ENCODE measurements around the gene RP9. TPM values are rescaled to one million over a fixed set of nuclear protein-coding genes. Genes with fewer than 3 reads are reported as not detected.
A peak's percentile ranks its signal among the peaks of the same experiment; 100 is the strongest.

The RP9 gene
- polyA plus RNA-seq, 2 of the 4 experiments (the other 2 are of a cell fraction) = 25.7 to 51.5 TPM

DNA sequence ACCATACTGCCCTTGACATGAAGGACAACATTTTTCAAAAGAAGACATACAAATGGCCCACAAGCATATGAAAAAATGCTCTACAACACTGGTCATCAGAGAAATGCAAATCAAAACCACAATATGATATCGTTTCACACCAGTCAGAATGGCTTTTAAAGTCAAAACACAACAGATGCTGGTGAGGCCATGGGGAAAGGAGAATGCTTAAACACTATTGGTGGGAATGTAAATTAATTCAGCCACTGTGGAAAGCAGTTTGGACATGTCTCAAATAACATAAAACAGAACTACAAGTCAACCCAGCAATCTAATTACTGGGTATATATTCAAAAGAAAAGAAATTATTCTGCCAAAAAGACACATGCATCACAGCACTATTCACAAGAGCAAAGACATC lies 42.4 kb downstream of the RP9 start:
- Histone ChIP-seq H3K4me1 (no peaks in the 10 kb centered on the region), H3K9me3 (peaks cover 34% of the 10 kb centered on the region), H3K4me3 (no peak overlapping the region), H3K4me2 (no peak overlapping the region), H3K27ac (no peak overlapping the region)
- FAIRE-seq (no peak), DNase-seq (ENCODE audit: low read depth in 1 of 2, low spot score in 1 of 2) (no peak), ATAC-seq (no peak)
- no peak for TF ChIP-seq MYC (IDR thresholded peaks at IDR 0.05; ENCODE audit: borderline replicate concordance, low read length)
- TF ChIP-seq RNF2 (IDR thresholded peaks at IDR 0.05; ENCODE audit: borderline replicate concordance, low read depth) = no peak
- TF ChIP-seq BHLHE40 (IDR thresholded peaks at IDR 0.05; ENCODE audit: low read depth, low read length) = no peak
- TF ChIP-seq CEBPB (IDR thresholded peaks at IDR 0.05) = no peak
- TF ChIP-seq, protein P1, sequence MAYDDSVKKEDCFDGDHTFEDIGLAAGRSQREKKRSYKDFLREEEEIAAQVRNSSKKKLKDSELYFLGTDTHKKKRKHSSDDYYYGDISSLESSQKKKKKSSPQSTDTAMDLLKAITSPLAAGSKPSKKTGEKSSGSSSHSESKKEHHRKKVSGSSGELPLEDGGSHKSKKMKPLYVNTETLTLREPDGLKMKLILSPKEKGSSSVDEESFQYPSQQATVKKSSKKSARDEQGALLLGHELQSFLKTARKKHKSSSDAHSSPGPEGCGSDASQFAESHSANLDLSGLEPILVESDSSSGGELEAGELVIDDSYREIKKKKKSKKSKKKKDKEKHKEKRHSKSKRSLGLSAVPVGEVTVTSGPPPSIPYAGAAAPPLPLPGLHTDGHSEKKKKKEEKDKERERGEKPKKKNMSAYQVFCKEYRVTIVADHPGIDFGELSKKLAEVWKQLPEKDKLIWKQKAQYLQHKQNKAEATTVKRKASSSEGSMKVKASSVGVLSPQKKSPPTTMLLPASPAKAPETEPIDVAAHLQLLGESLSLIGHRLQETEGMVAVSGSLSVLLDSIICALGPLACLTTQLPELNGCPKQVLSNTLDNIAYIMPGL (CRISPR knock-in tag; IDR thresholded peaks at IDR 0.05; ENCODE audit: borderline replicate concordance) = no peak
- no peak for TF ChIP-seq PHF8 (IDR thresholded peaks at IDR 0.05; ENCODE audit: borderline replicate concordance, low read depth)
- TF ChIP-seq, protein P2, sequence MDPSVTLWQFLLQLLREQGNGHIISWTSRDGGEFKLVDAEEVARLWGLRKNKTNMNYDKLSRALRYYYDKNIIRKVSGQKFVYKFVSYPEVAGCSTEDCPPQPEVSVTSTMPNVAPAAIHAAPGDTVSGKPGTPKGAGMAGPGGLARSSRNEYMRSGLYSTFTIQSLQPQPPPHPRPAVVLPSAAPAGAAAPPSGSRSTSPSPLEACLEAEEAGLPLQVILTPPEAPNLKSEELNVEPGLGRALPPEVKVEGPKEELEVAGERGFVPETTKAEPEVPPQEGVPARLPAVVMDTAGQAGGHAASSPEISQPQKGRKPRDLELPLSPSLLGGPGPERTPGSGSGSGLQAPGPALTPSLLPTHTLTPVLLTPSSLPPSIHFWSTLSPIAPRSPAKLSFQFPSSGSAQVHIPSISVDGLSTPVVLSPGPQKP (IDR thresholded peaks at IDR 0.05; ENCODE audit: low read depth, low read length) = no peak
- TF ChIP-seq FOSL2 (IDR thresholded peaks at IDR 0.05) = no peak
- no peak for TF ChIP-seq FOSL2 (CRISPR knock-in tag; IDR thresholded peaks at IDR 0.05)
- no peak for TF ChIP-seq FOXS1 (CRISPR knock-in tag; IDR thresholded peaks at IDR 0.05)
- ChIA-PET CTCF (interaction anchor here (2.1 kb wide), 1 partner anchor 41 kb away, joined by 7 read pairs; the partner anchor contains the start of gene RP9), POLR2A (no interaction called here)
- 56% methylated on average over 1 of the region's 1 CpG for WGBS (ENCODE audit: missing lambda C conversion rate)

DNA sequence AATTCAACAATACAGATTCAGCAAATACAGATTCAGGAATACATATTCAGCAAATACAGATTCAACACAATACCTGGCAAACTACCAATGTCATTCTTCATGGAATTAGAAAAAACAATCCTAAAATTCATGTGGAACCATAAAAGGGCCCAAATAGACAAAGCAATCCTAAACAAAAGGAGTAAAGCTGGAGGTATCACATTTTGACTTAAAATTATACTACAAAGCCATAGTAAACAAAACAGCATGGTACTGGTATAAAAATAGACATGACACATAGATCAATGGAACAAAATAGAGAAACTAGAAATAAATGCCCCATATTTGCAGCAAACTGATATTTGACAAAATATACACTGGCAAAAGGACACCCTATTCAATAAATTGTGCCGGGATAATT lies 43.2 kb downstream of the RP9 start:
- peak; percentile 64; the same call in 1 of the 2 replicates for TF ChIP-seq HDAC2 (IDR thresholded peaks at IDR 0.05)
- peak; percentile 87; the same call in 1 of the 2 replicates for TF ChIP-seq KDM1A (IDR thresholded peaks at IDR 0.05; ENCODE audit: low read depth)
- no peak for TF ChIP-seq CBX8 (IDR thresholded peaks at IDR 0.05)
- ATAC-seq = no peak
- CTCF ChIA-PET = no interaction called here
- Histone ChIP-seq H3K4me1 (peaks cover 4% of the 10 kb centered on the region; the same call in 2 of the 3 replicates), H3K4me2 (no peak overlapping the region), H3K9me3 (peaks cover 32% of the 10 kb centered on the region), H3K27ac (no peak overlapping the region), H3K4me3 (no peak overlapping the region)
- no peak for FAIRE-seq
- WGBS (ENCODE audit: missing lambda C conversion rate) = 94% methylated on average over 1 of the region's 1 CpG
- POLR2A ChIA-PET = no interaction called here
- no peak for DNase-seq (ENCODE audit: low read depth in 1 of 2, low spot score in 1 of 2)

DNA sequence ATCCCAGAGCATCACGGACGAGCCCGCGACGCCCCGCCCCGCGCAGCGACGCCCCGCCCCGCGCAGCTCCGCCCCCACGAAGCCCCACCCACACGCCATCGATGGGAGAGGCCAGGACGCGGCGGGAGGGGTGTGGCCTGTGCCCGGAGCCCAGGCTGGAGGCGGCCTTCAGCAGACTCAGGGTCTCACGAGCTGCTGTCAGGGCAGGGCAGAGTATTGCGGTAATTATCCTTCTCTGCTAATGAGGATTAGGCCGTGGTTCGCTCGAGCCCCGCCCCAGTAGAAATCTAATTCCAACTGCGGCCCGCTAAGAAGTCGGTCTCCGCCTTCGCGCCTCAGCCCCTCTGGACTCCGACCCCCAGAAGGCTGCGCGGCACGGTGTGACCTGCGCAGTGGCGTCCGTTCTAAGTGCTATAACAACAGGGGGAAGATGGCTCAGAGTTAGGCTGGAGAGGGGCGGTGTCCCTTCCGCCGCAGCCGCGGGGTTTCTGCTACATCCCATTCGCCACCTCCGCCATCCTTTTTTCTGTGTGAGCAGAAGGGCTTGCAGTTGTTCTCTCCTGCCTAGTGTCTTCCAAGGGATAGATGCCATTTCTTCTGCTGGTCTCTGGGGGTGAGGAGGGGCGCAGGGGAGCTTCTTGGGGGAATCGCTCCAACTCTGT lies 46.3 kb downstream of the RP9 start:
- TF ChIP-seq POLR2A (IDR thresholded peaks at IDR 0.05; ENCODE audit: low read length) = peak; percentile 88
- TF ChIP-seq FOSB (CRISPR knock-in tag; IDR thresholded peaks at IDR 0.05) = no peak
- peak; percentile 31; the same call in 1 of the 2 replicates for TF ChIP-seq PHF8 (IDR thresholded peaks at IDR 0.05; ENCODE audit: borderline replicate concordance, low read depth)
- TF ChIP-seq, protein P2 (IDR thresholded peaks at IDR 0.05; ENCODE audit: low read depth, low read length) = no peak
- TF ChIP-seq, protein P3, sequence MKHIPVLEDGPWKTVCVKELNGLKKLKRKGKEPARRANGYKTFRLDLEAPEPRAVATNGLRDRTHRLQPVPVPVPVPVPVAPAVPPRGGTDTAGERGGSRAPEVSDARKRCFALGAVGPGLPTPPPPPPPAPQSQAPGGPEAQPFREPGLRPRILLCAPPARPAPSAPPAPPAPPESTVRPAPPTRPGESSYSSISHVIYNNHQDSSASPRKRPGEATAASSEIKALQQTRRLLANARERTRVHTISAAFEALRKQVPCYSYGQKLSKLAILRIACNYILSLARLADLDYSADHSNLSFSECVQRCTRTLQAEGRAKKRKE (CRISPR knock-in tag; IDR thresholded peaks at IDR 0.05; ENCODE audit: low read depth) = no peak
- TF ChIP-seq NFE2L2 (conservative IDR thresholded peaks at IDR 0.05; ENCODE audit: low read length) = no peak
- no peak for TF ChIP-seq RAD21 (conservative IDR thresholded peaks at IDR 0.05 in 1 of 2, IDR thresholded peaks at IDR 0.05 in 1 of 2)
- 0 out of 5 replicates have a peak, but pooled peaks of 1 of the 2 experiments have one; percentile 54 for TF ChIP-seq JUN (IDR thresholded peaks at IDR 0.05)
- TF ChIP-seq, protein P4, sequence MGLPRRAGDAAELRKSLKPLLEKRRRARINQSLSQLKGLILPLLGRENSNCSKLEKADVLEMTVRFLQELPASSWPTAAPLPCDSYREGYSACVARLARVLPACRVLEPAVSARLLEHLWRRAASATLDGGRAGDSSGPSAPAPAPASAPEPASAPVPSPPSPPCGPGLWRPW (IDR thresholded peaks at IDR 0.05) = no peak
- ATAC-seq (peak; percentile 97 to 99), DNase-seq (ENCODE audit: low read depth in 1 of 2, low spot score in 1 of 2) (peak; percentile 93 to 95), FAIRE-seq (no peak)
- POLR2A ChIA-PET = interaction anchor here (0.6 to 1.9 kb wide), 13 partner anchors 9 to 573 kb away, joined by 3 to 16 read pairs (median 4); partner anchors contain the start of genes BBS9, FKBP9 and LSM5
- peaks cover 11% of the 10 kb centered on the region; the same call in 2 of the 3 replicates for H3K4me1 ChIP-seq
- CTCF ChIA-PET = interaction anchor here (0.5 to 3.2 kb wide), 6 partner anchors 11 to 138 kb away, joined by 3 to 16 read pairs (median 4); partner anchors contain the start of gene RP9
- H3K4me3 ChIP-seq = peak overlapping the region; percentile 95
- WGBS (ENCODE audit: missing lambda C conversion rate) = under 1% methylated on average over 33 of the region's 50 CpGs
- H3K9me3 ChIP-seq = peaks cover 12% of the 10 kb centered on the region
- H3K4me2 ChIP-seq = peak overlapping the region; percentile 73
- H3K27ac ChIP-seq = peak overlapping the region; percentile 89 to 94

Measured in A549 (cell line).